Activated CD4-positive, alpha-beta memory T cell treated with anti-CD3 and anti-CD28 coated beads, Interleukin-2, amount 10 ng/mL, durations not matched to agents 7 days and 5 days (primary cell): ENCODE measurements around the gene MAP3K9. TPM values are rescaled to one million over a fixed set of nuclear protein-coding genes. Genes with fewer than 3 reads are reported as not detected.

Experiments
- CTCF ChIA-PET: fragments of 350-600 bp; sonication (Branson Sonifier 250); formaldehyde crosslinking; loops from one replicate; lab custom pipeline; 2021; ENCODE audit warnings: antibody characterized with exemption, inconsistent platforms; lab: Charles Lee
- POLR2A ChIA-PET: fragments of 350-600 bp; sonication (Branson Sonifier 250); formaldehyde crosslinking; loops from one replicate; lab custom pipeline; 2021; ENCODE audit warnings: antibody characterized with exemption; lab: Charles Lee
- DNase-seq: peaks from one replicate; pipeline ENCODE4 v3.0.0-alpha.2; 2020
- H3K27ac Mint-ChIP-seq: one replicate; pipeline ENCODE4 v1.8.0; 2021; ENCODE audit warnings: mild to moderate bottlenecking, mixed read lengths
- H3K27me3 Mint-ChIP-seq: one replicate; pipeline ENCODE4 v1.8.0; 2021; ENCODE audit warnings: mixed read lengths
- H3K36me3 Mint-ChIP-seq: one replicate; pipeline ENCODE4 v1.8.0; 2021; ENCODE audit warnings: low read depth, mixed read lengths
- H3K4me1 Mint-ChIP-seq: one replicate; pipeline ENCODE4 v1.8.0; 2021; ENCODE audit warnings: mixed read lengths
- H3K4me3 Mint-ChIP-seq: one replicate; pipeline ENCODE4 v1.8.0; 2021; ENCODE audit warnings: mild to moderate bottlenecking, mixed read lengths
- H3K9me3 Mint-ChIP-seq: one replicate; pipeline ENCODE4 v1.8.0; 2021; ENCODE audit warnings: mixed read lengths
- total RNA-seq, 2 experiments: library from RNA; stranded (reverse); gene quantifications; one replicate each; pipeline ENCODE4 v1.2.3, GENCODE V29; 2021

The MAP3K9 gene
- total RNA-seq, 2 experiments from 2014 or later, result 5.9 to 6.7 TPM

- H3K4me3 Mint-ChIP-seq, result no peak overlapping the region
These were observed 15.0 kb downstream of the MAP3K9 start for GRCh38 chr14:70794294-70794693.

GRCh38 chr14:70793637-70794036 lies 15.7 kb downstream of the MAP3K9 start:
- Mint-ChIP-seq H3K27me3 (no peaks in the 10 kb centered on the region), H3K9me3 (no peaks in the 10 kb centered on the region), H3K4me3 (no peak overlapping the region), H3K36me3 (no peaks in the 10 kb centered on the region), H3K4me1 (no peaks in the 10 kb centered on the region), H3K27ac (no peak overlapping the region)
- CTCF ChIA-PET, result no interaction called here
- DNase-seq, result no peak
- POLR2A ChIA-PET, result no interaction called here

More at GRCh38 chr14:70794294-70794693, 15.0 kb downstream of the MAP3K9 start:
- no peak overlapping the region for H3K27ac Mint-ChIP-seq
- POLR2A ChIA-PET, result no interaction called here
- H3K27me3 Mint-ChIP-seq, result no peaks in the 10 kb centered on the region
- CTCF ChIA-PET, result no interaction called here
- H3K36me3 Mint-ChIP-seq, result no peaks in the 10 kb centered on the region
- no peaks in the 10 kb centered on the region for H3K9me3 Mint-ChIP-seq
- no peak for DNase-seq
- H3K4me1 Mint-ChIP-seq, result no peaks in the 10 kb centered on the region

GRCh38 chr14:70792939-70793338 lies 16.4 kb downstream of the MAP3K9 start:
- Mint-ChIP-seq H3K4me1 (no peaks in the 10 kb centered on the region), H3K4me3 (no peak overlapping the region), H3K27ac (no peak overlapping the region), H3K27me3 (no peaks in the 10 kb centered on the region), H3K9me3 (no peaks in the 10 kb centered on the region), H3K36me3 (no peaks in the 10 kb centered on the region)
- POLR2A ChIA-PET, result no interaction called here
- DNase-seq, result no peak
- CTCF ChIA-PET, result no interaction called here

- Mint-ChIP-seq H3K27me3 (no peaks in the 10 kb centered on the region), H3K4me3 (no peak overlapping the region), H3K9me3 (no peaks in the 10 kb centered on the region), H3K36me3 (peaks cover 3% of the 10 kb centered on the region), H3K4me1 (no peaks in the 10 kb centered on the region), H3K27ac (no peak overlapping the region)
- no peak for DNase-seq
- POLR2A ChIA-PET, result no interaction called here
- CTCF ChIA-PET, result no interaction called here
These were observed 17.3 kb downstream of the MAP3K9 start for GRCh38 chr14:70791971-70792370.

GRCh38 chr14:70789961-70790360 lies 19.4 kb downstream of the MAP3K9 start:
- no peak for DNase-seq
- no peaks in the 10 kb centered on the region for H3K9me3 Mint-ChIP-seq
- no peaks in the 10 kb centered on the region for H3K4me1 Mint-ChIP-seq
- H3K27me3 Mint-ChIP-seq, result no peaks in the 10 kb centered on the region
- POLR2A ChIA-PET, result no interaction called here
- CTCF ChIA-PET, result no interaction called here
- H3K36me3 Mint-ChIP-seq, result peaks cover 3% of the 10 kb centered on the region
- H3K4me3 Mint-ChIP-seq, result no peak overlapping the region
- H3K27ac Mint-ChIP-seq, result no peak overlapping the region

- no peak overlapping the region for H3K27ac Mint-ChIP-seq
- no peaks in the 10 kb centered on the region for H3K9me3 Mint-ChIP-seq
- peaks cover 3% of the 10 kb centered on the region for H3K36me3 Mint-ChIP-seq
- no peaks in the 10 kb centered on the region for H3K4me1 Mint-ChIP-seq
- ChIA-PET POLR2A (no interaction called here), CTCF (no interaction called here)
- DNase-seq, result no peak
- no peaks in the 10 kb centered on the region for H3K27me3 Mint-ChIP-seq
- no peak overlapping the region for H3K4me3 Mint-ChIP-seq
These were observed 20.0 kb downstream of the MAP3K9 start for GRCh38 chr14:70789361-70789760.

- Mint-ChIP-seq H3K9me3 (no peaks in the 10 kb centered on the region), H3K27ac (no peak overlapping the region), H3K36me3 (peaks cover 3% of the 10 kb centered on the region), H3K4me3 (no peak overlapping the region), H3K4me1 (no peaks in the 10 kb centered on the region), H3K27me3 (no peaks in the 10 kb centered on the region)
- DNase-seq, result no peak
- CTCF ChIA-PET, result no interaction called here
- POLR2A ChIA-PET, result no interaction called here
These were observed 20.4 kb downstream of the MAP3K9 start for GRCh38 chr14:70788898-70789297.

DNA sequence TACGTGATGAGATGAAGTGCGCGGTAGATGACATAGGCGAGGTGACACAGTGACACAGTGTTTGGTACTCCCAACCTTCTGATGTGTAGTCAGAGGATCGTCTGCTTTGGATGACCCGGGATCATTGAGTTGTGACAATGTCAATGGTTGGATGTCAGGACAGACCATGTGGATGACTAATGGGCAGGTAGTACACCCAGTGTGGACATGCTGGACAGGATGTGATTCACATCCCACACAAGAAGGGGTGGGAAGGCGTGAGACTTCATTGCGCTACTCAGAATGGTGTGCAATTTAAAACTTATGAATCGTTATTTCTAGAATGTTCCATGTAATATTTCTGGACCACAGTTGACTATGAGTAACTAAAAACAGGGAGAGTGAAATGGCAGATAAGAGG lies 23.8 kb downstream of the MAP3K9 start:
- no peak for DNase-seq
- Mint-ChIP-seq H3K27me3 (no peaks in the 10 kb centered on the region), H3K9me3 (no peaks in the 10 kb centered on the region), H3K4me3 (no peak overlapping the region), H3K4me1 (peaks cover 8% of the 10 kb centered on the region), H3K36me3 (peaks cover 3% of the 10 kb centered on the region), H3K27ac (no peak overlapping the region)
- ChIA-PET CTCF (no interaction called here), POLR2A (no interaction called here)

DNA sequence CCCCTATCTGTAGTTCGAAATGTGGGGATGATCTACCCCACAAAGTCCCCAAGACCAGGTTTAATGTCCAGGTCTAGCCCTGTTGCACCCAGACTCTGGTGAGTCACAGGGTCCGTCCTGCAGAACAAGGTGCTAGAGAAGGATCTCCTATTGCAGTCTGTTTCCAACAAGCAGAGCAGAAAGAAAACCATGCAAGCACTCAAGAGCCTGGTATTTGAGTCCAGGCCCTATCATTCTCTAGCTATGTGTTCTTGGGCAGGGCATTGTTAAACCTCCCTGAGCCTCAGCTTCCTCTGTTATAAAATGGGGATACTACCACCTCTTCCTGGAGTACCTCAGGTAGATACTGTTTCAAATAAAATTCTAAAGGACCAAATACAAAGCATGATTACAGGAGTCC lies 24.4 kb downstream of the MAP3K9 start:
- peaks cover 3% of the 10 kb centered on the region for H3K36me3 Mint-ChIP-seq
- no peak overlapping the region for H3K4me3 Mint-ChIP-seq
- H3K9me3 Mint-ChIP-seq, result no peaks in the 10 kb centered on the region
- ChIA-PET CTCF (no interaction called here), POLR2A (no interaction called here)
- H3K27ac Mint-ChIP-seq, result no peak overlapping the region
- peaks cover 8% of the 10 kb centered on the region for H3K4me1 Mint-ChIP-seq
- DNase-seq, result no peak
- H3K27me3 Mint-ChIP-seq, result no peaks in the 10 kb centered on the region

DNA sequence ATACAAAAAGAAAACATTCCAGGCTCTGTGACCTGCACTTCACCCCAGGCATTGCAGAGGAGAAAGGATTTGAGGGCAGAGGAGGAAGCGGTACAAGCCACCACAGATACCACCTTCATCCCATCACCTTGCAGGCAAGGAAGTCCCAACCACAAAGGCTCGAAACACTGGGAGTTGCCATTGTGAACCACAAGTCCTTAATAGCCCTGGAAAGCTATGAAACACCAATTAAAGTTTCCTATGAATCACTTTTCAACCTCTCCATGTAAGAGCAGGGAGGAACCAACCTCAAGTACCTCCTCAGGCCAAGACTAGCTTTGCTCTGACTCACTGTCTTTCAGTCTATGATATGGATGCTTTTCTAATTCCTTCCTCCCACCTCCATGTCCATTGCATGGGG lies 27.0 kb downstream of the MAP3K9 start:
- Mint-ChIP-seq H3K36me3 (no peaks in the 10 kb centered on the region), H3K27me3 (no peaks in the 10 kb centered on the region), H3K4me3 (no peak overlapping the region), H3K4me1 (peaks cover 8% of the 10 kb centered on the region), H3K9me3 (no peaks in the 10 kb centered on the region), H3K27ac (no peak overlapping the region)
- ChIA-PET CTCF (no interaction called here), POLR2A (interaction anchor here (0.9 kb wide), 1 partner anchor 248 kb away, joined by 3 read pairs; no protein-coding TSS in a partner anchor)
- DNase-seq, result no peak

DNA sequence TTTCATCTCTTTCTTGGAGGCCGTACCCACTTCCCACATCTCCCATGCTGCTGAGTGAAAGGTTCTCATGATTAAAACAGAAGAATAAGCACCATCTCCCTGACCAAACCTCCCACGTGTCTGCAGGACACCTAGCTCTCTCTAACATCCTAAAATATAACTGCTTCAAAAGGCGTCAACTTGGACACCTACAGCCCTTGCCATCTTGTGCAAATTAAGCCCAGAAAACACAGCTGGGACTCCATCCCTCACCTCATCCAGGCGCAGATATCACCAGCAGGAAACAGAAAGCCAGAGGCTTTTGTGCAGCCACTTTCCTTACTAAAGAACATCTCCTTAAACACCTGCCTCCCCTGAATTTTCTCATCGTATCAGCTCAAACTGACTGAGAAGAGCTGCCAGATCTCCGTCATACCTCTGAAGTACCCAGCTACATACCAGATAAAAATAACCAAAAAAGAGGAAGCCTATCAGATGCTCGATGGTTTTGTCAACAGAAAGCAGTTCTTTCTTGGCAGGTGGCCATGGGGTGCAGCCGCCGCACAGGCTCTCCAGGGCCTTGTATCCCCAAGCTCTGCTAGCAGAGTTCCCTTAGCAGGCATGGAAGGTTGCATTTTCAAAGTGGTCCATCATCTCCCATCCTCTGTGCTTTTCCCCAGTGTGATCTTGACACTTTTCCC lies 28.8 kb downstream of the MAP3K9 start:
- ChIA-PET CTCF (interaction anchor here (1.0 kb wide), 1 partner anchor 37 kb away, joined by 3 read pairs; no protein-coding TSS in a partner anchor), POLR2A (no interaction called here)
- no peak for DNase-seq
- Mint-ChIP-seq H3K4me1 (peaks cover 8% of the 10 kb centered on the region), H3K36me3 (no peaks in the 10 kb centered on the region), H3K4me3 (no peak overlapping the region), H3K9me3 (no peaks in the 10 kb centered on the region), H3K27me3 (no peaks in the 10 kb centered on the region), H3K27ac (no peak overlapping the region)

DNA sequence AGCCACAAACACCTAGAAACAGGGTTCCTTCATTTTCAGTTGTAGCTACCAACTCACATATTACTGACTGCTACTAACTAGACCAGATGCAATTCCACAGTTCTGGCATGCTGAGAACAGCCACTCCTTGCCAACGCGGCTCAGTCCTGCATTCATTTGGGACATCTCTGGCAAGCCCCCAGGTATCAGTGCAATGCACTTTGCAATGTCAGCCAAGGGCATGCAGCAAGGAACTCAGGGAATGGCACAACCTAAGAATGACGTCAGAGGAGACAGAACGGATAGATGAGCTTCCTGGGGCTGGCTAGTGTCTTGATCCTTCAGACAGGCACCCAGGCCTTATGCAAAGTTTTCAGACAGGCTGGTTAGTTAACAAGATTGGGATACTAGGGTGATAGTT lies 29.6 kb downstream of the MAP3K9 start:
- no peaks in the 10 kb centered on the region for H3K36me3 Mint-ChIP-seq
- no peak for DNase-seq
- H3K9me3 Mint-ChIP-seq, result no peaks in the 10 kb centered on the region
- no peaks in the 10 kb centered on the region for H3K27me3 Mint-ChIP-seq
- ChIA-PET CTCF (no interaction called here), POLR2A (no interaction called here)
- no peak overlapping the region for H3K4me3 Mint-ChIP-seq
- peaks cover 8% of the 10 kb centered on the region for H3K4me1 Mint-ChIP-seq
- H3K27ac Mint-ChIP-seq, result no peak overlapping the region

DNA sequence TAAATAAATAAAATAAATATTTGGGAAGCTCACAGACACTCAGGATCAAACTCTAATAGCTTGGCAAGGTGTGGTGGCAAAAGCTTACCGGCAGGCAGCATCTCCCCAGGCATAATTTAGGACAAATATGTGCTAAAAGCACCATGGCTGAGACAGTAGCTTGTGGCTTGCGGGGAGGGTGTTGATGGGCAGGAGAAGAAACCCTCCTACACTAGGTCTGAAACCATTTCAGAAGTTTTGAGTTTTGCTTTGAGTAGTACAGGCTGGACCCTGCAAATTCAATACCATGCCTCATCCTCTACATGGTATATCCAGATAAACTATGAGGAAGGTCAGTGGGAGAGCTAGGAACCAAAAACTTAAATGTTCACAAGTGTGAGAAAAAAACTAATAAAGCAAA lies 33.1 kb downstream of the MAP3K9 start:
- ChIA-PET POLR2A (no interaction called here), CTCF (no interaction called here)
- H3K4me1 Mint-ChIP-seq, result no peaks in the 10 kb centered on the region
- H3K27ac Mint-ChIP-seq, result no peak overlapping the region
- H3K9me3 Mint-ChIP-seq, result no peaks in the 10 kb centered on the region
- no peaks in the 10 kb centered on the region for H3K27me3 Mint-ChIP-seq
- no peak overlapping the region for H3K4me3 Mint-ChIP-seq
- DNase-seq, result no peak
- no peaks in the 10 kb centered on the region for H3K36me3 Mint-ChIP-seq

- H3K27me3 Mint-ChIP-seq, result no peaks in the 10 kb centered on the region
- no peak for DNase-seq
- CTCF ChIA-PET, result no interaction called here
- no peaks in the 10 kb centered on the region for H3K36me3 Mint-ChIP-seq
- no peak overlapping the region for H3K4me3 Mint-ChIP-seq
- POLR2A ChIA-PET, result no interaction called here
- H3K27ac Mint-ChIP-seq, result no peak overlapping the region
- no peaks in the 10 kb centered on the region for H3K4me1 Mint-ChIP-seq
- H3K9me3 Mint-ChIP-seq, result no peaks in the 10 kb centered on the region
These were observed 36.0 kb downstream of the MAP3K9 start for GRCh38 chr14:70773182-70773862.
